SH-SY5Y (cell line): ENCODE results near the gene CCDC85A.

Source experiments
- GATA2 ChIP-seq: IDR thresholded peaks from 2 replicates; pipeline ENCODE4 v1.6.1; 2011; ENCODE audit warnings: mild to moderate bottlenecking, low read depth, low read length
- GATA3 ChIP-seq: IDR thresholded peaks from 2 replicates; pipeline ENCODE4 v1.6.1; 2011; ENCODE audit warnings: low read depth, mild to moderate bottlenecking, low read length, moderate library complexity

DNA sequence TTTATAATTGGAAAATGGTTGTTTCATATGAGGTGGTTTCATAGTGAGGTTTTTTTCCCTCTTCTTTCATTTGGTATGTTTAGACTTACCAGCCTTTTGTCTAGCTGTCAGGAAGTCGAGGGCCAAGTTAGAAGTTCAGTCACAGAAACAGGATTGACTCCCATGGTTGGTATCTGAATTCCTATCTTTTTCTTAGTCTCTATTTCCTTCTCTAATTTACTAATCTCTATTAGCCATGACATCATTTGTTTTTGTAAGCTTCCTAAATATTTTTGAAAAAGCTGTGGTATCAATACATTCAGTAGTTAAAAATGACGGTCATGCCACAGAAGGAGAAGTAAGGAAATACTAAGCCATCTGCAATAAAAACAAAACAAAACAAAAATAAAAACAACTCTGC is 206.9 kb downstream of the CCDC85A start:
- TF ChIP-seq GATA2 (no peak), GATA3 (no peak)
